Prostate gland (tissue), 2 donors: ENCODE data around the gene ZNF624. TPM values are rescaled to one million over a fixed set of nuclear protein-coding genes. Genes with fewer than 3 reads are reported as not detected.

Experiments used
- DNase-seq: peaks from one replicate; pipeline ENCODE4 v3.0.0-alpha.2; 2019; ENCODE audit warnings: low spot score
- H3K27ac ChIP-seq, 2 donors: fragments of 200-600 bp; sonication (generic); 2 replicates each; pipeline ENCODE4 v1.5.1; 2017 to 2019
- H3K27me3 ChIP-seq: fragments of 200-600 bp; sonication (generic); replicated peaks from 2 replicates; pipeline ENCODE4 v1.5.1; 2019; ENCODE audit not compliant: insufficient read depth
- H3K36me3 ChIP-seq, 2 donors: fragments of 200-600 bp; sonication (generic); 1 replicate in 1 of 2; 2 replicates in 1 of 2; pipeline versions ENCODE4 v1.5.1 to v1.8.1; 2017 to 2019
- H3K4me1 ChIP-seq: fragments of 200-600 bp; sonication (generic); replicated peaks from 2 replicates; pipeline ENCODE4 v1.5.1; 2019
- H3K4me3 ChIP-seq, 2 donors: fragments of 200-600 bp; sonication (generic); 2 replicates each; pipeline ENCODE4 v1.5.1; 2017 to 2019
- H3K9me3 ChIP-seq: fragments of 200-600 bp; sonication (generic); 2 replicates; pipeline ENCODE4 v1.5.1; 2017
- POLR2A ChIP-seq: fragments of 450-650 bp; IDR thresholded peaks from one replicate; pipeline ENCODE4 v1.6.1; 2016; ENCODE audit warnings: antibody characterized with exemption, mild to moderate bottlenecking
- POLR2AphosphoS5 ChIP-seq: sonication (generic); formaldehyde crosslinking; IDR thresholded peaks from one replicate; pipeline ENCODE4 v1.6.1; 2017; ENCODE audit warnings: antibody characterized with exemption
- WGBS: methylation state at CpG from one replicate; pipeline ENCODE4 v1.1.5; 2018; 5-methylcytosine and 5-hydroxymethylcytosine counted together
- intact Hi-C: fragments of 100-400 bp; cut with DNase I; formaldehyde crosslinking; loops from one replicate; pipeline ENCODE4 v1.14.2; 2022
- total RNA-seq, 2 donors: library from RNA; depleted of rRNA; stranded (reverse); fragments of >200 nt; gene quantifications; one replicate each; pipeline ENCODE4 v1.1.0, GENCODE V29; 2016
- TF ChIP-seq, protein P1 (sequence below), 4 experiments: fragments of 200-600 bp in 2 of 4; fragments of 450-650 bp in 2 of 4; sonication (generic) in 2 of 4; IDR thresholded peaks; 1 replicate in 3 of 4; 2 replicates in 1 of 4; pipeline ENCODE4 v1.5.1; 2016 to 2019; ENCODE audit warnings: antibody characterized with exemption in 4 of 4, mild to moderate bottlenecking in 2 of 4, moderate library complexity in 2 of 4

The ZNF624 gene
- total RNA-seq, 2 donors from 2014 or later, result 2.9 to 11.0 TPM

- Histone ChIP-seq H3K27ac (no peak overlapping the region), H3K4me1 (no peaks in the 10 kb centered on the region), H3K9me3 (no peaks in the 10 kb centered on the region), H3K27me3 (no peaks in the 10 kb centered on the region), H3K36me3 (no peaks in the 10 kb centered on the region), H3K4me3 (no peak overlapping the region)
- 94% methylated on average over 53 of the region's 53 CpGs for WGBS
- TF ChIP-seq POLR2A (no peak), POLR2AphosphoS5 (no peak)
- TF ChIP-seq, protein P1, sequence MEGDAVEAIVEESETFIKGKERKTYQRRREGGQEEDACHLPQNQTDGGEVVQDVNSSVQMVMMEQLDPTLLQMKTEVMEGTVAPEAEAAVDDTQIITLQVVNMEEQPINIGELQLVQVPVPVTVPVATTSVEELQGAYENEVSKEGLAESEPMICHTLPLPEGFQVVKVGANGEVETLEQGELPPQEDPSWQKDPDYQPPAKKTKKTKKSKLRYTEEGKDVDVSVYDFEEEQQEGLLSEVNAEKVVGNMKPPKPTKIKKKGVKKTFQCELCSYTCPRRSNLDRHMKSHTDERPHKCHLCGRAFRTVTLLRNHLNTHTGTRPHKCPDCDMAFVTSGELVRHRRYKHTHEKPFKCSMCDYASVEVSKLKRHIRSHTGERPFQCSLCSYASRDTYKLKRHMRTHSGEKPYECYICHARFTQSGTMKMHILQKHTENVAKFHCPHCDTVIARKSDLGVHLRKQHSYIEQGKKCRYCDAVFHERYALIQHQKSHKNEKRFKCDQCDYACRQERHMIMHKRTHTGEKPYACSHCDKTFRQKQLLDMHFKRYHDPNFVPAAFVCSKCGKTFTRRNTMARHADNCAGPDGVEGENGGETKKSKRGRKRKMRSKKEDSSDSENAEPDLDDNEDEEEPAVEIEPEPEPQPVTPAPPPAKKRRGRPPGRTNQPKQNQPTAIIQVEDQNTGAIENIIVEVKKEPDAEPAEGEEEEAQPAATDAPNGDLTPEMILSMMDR (IDR thresholded peaks at IDR 0.05), result no peak
- intact Hi-C loops, result no loop called here
- no peak for DNase-seq
These were observed 36.1 kb downstream of the ZNF624 start for GRCh38 chr17:16617481-16618060.

DNA sequence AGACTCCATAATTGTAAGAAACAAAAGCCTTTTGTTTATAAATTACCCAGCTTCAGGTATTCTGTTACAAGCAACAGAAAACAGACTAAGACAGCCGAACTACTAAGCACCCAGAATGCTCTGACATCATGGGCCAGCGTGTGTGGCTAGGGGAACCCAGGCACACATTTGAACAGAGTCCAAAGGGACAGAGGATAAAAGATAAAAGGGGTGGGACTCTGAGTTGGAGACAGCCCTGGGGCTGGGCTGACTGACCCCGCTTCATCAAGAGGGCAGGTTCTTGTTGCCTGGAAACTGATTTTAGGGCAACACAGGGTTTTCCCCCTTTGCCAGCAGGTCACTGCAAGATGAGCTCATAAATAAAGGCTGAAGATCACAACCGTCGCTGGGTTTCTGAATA, 54.1 kb downstream of the ZNF624 start:
- DNase-seq, result no peak
- intact Hi-C loops, result no loop called here
- no peaks in the 10 kb centered on the region for H3K4me1 ChIP-seq
- H3K4me3 ChIP-seq, result no peak overlapping the region
- H3K27ac ChIP-seq, result no peak overlapping the region
- H3K27me3 ChIP-seq, result no peaks in the 10 kb centered on the region
- 62% methylated on average over 5 of the region's 5 CpGs for WGBS
- H3K36me3 ChIP-seq, result no peaks in the 10 kb centered on the region
- TF ChIP-seq POLR2AphosphoS5 (no peak), POLR2A (no peak)
- TF ChIP-seq, protein P1 (IDR thresholded peaks at IDR 0.05), result no peak
- no peaks in the 10 kb centered on the region for H3K9me3 ChIP-seq

DNA sequence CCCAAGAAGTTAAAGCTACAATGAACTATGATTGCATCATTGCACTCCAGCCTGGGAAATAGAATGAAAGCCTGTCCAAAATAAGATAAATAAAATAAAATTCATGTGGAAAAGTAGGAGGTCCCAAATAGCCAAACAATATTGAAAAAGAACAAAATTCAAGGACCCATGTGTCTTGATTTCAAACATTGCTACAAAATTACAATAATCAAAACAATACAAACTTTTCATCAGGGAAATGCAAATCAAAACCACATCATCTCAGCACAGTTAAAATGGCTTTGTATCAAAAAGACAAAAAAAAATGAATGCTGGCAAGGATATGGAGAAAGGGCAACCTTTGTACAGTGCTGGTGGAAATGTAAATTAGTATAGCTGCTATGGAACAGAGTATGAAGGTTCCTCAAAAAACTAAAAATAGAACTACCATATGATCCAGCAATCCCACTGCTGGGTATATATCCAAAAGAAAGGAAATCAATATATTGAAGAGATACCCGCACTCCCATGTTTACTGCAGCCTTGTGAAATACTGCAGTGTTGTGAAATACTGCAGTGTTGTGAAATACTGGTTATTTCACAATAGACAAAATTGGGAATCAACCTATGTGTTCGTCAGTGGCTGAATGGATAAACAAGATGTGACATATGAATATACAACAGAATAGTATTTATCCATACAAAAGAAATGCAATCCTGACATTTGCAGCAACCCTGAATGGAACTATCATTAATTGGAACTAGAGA, 60.1 kb downstream of the ZNF624 start:
- Histone ChIP-seq H3K27me3 (no peaks in the 10 kb centered on the region), H3K27ac (no peak overlapping the region), H3K4me1 (no peaks in the 10 kb centered on the region), H3K36me3 (no peaks in the 10 kb centered on the region), H3K4me3 (no peak overlapping the region), H3K9me3 (no peaks in the 10 kb centered on the region)
- no peak for DNase-seq
- TF ChIP-seq, protein P1 (IDR thresholded peaks at IDR 0.05), result no peak
- TF ChIP-seq POLR2A, result no peak
- TF ChIP-seq POLR2AphosphoS5, result peak; percentile 21
- intact Hi-C loops, result no loop called here
- WGBS, result 62% methylated on average over 2 of the region's 2 CpGs

GRCh38 chr17:16589097-16589969, 64.3 kb downstream of the ZNF624 start:
- peak overlapping the region; percentile 62 to 71 for H3K27ac ChIP-seq
- WGBS, result 8% methylated on average over 38 of the region's 53 CpGs
- DNase-seq, result peak; percentile 85
- intact Hi-C loops, result loop anchor here (10.0 kb wide), 1 partner anchor 395 kb away; no protein-coding TSS in a partner anchor
- H3K4me3 ChIP-seq, result peak overlapping the region; percentile 42 to 51
- H3K27me3 ChIP-seq, result no peaks in the 10 kb centered on the region
- TF ChIP-seq POLR2AphosphoS5 (peak; percentile 93), POLR2A (peak; percentile 65)
- TF ChIP-seq, protein P1 (IDR thresholded peaks at IDR 0.05), result peak; percentile 86 to 98 (median 92)
- H3K36me3 ChIP-seq, result no peaks in the 10 kb centered on the region
- no peaks in the 10 kb centered on the region for H3K4me1 ChIP-seq
- no peaks in the 10 kb centered on the region for H3K9me3 ChIP-seq
